Measurements from ENCODE around the gene MIAT.
"Not testable (repeated sequence)": the region's sequence is repeated elsewhere in the genome, so short reads cannot be mapped to it uniquely, and the experiment has no call there.

MIAT gene

DNA sequence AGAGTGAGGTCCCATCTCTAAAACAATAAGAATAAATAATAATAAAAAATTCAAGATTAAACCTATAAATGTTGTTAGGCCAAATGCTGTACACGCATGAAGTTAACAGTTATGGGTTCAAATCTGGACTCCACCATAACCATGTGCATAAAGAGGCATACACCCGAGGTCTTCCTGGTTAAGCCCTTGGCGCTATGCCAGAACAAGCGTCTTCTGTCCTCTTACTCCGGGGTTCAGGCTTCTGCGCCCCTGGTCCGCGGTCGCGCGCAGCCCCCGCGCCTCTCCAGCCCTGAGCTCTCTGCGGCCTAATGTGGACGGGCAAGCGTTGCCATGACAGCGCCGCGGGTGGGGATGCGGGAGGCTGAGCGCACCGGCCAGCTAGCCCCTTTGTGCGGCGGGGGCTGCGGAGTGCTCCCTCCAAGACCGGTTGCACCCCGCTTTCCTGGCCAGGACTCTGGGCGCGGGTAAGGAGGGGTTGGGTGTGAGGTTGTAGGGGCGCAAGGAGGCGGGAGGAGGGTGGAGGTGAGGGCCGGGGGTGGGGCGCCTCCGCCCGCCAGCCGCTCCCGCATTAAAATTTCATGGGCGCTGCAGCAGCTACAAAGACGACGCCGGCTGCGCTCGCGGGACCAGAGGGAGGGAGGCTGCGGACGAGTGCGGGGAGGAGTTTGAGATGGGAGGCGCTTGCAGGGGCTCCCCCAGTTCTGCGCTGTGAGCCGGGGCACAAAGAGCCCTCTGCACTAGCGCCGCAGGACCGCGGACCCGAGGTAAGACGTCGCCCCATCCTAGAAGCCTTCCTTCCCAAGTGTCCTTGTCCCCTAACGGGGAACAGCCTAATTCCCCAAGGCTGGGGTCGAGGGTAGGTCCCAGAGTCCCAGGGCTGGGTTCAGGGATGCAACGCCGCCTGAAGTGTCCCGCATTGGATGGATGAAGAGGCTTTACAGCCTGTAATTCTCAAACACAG, at the start of gene MIAT:
Gene MIAT (plus strand): TSS at position 698 of the 961 bp plus-strand sequence.
- DNase-seq (ENCODE audit: low read depth), result peak; percentile 61

DNA sequence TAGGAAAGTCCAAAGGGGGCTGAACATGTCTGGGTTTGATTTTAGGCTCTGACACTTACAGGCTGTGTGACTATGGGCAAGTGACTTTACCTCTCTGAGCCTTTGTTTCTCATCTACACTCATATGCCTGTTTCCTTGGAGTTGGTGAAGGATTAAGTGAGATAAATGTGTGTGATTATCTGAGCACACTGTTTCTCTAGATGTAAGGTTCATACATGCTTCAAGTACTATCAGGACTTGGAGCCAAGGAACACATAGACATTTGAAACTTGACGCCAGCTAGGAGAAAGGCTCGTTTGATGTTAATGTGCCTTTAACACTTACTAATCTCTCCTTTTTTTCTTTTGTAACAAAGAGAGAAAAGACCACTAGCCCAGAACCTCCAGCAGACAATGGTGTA, 49.3 kb upstream of the MIAT start:
- DNase-seq (ENCODE audit: low read depth), result no peak

DNA sequence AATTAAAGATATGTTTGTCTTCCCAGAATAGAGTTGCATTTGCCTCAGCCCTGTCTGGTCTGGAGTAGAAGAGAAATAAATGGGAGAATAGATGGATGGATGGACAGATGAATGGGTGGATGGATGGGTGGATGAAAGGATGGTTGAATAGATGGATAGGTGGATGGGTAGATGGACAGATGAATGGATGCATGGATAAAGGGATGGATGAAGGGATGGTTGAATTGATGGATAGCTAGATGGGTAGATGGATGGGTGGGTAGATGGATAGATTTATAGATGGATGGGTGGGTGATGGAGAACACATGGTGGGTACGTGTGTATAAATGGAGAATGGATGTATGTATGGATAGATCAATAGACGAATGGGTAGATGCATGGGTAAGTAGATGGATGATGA, 48.1 kb upstream of the MIAT start:
- no peak for DNase-seq (ENCODE audit: low read depth)

GRCh38 chr22:26610072-26610958, 47.1 kb upstream of the MIAT start:
- peak; percentile 46 for DNase-seq (ENCODE audit: low read depth)

- no peak for DNase-seq (ENCODE audit: low read depth)
These were observed 46.4 kb upstream of the MIAT start for GRCh38 chr22:26610996-26611395.

DNA sequence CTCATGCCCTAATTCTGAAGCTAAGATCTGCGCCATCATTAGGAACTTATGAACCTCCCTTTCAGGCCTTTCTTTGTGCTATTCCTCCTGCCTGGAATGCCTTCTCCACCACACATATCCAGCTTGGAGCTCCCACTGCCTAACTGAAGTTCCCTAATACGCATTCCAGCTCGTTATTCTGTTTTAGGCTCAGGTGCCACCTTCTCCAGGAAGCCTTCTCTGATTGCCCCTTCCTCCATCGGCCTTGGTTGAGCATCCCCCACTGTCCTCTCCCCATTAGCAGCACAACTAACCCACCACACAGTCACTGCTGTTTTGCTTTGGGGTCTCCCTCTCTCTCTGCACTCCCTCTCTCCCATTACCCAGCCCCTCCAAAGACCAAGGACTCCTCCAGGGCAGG, 44.7 kb upstream of the MIAT start:
- no peak for DNase-seq (ENCODE audit: low read depth)

- DNase-seq (ENCODE audit: low read depth), result not testable (repeated sequence)
These were observed 43.6 kb upstream of the MIAT start for GRCh38 chr22:26613753-26614152.

GRCh38 chr22:26614322-26614721, 43.1 kb upstream of the MIAT start:
- no peak for DNase-seq (ENCODE audit: low read depth)

DNA sequence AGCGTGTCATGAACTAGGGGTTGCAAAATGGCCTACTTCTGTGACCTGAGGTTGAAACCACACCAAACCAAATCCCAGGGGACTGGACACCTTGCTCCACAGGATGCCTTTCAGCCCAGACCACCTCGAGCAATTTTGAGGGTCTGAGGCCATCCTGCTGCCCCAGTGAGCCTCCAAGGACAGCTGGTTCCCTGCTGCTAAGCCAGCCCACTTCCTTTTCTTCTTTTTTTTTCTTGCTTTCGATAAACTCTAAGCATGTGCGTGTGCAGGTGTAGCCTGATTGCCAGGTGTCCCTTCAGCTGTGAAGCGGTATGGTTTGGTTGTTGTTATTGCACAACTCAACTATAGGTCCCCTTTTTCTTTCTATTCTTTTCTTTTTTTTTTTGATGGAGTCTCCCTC, 42.2 kb upstream of the MIAT start:
- no peak for DNase-seq (ENCODE audit: low read depth)

- DNase-seq (ENCODE audit: low read depth), result no peak
These were observed 41.5 kb upstream of the MIAT start for GRCh38 chr22:26615830-26616435.

DNA sequence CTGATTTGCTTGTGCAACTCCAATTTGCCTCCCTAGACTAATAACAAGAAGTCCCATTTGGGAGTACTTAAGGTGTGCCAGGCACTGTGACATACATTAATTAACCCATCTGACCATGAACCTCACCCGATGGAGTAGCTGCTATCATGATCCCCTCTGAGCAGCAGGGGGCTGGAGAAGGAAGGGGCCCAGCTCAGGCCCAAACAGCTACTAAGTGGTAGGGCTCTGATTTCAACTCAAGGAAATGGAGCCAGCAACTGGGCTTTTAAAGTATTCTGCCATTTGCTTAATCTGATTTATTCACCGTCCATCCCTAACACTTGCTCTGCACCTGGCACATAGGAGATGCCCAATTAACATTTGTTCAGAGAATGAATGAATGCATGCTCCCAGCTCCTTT, 40.7 kb upstream of the MIAT start:
- DNase-seq (ENCODE audit: low read depth), result no peak

DNA sequence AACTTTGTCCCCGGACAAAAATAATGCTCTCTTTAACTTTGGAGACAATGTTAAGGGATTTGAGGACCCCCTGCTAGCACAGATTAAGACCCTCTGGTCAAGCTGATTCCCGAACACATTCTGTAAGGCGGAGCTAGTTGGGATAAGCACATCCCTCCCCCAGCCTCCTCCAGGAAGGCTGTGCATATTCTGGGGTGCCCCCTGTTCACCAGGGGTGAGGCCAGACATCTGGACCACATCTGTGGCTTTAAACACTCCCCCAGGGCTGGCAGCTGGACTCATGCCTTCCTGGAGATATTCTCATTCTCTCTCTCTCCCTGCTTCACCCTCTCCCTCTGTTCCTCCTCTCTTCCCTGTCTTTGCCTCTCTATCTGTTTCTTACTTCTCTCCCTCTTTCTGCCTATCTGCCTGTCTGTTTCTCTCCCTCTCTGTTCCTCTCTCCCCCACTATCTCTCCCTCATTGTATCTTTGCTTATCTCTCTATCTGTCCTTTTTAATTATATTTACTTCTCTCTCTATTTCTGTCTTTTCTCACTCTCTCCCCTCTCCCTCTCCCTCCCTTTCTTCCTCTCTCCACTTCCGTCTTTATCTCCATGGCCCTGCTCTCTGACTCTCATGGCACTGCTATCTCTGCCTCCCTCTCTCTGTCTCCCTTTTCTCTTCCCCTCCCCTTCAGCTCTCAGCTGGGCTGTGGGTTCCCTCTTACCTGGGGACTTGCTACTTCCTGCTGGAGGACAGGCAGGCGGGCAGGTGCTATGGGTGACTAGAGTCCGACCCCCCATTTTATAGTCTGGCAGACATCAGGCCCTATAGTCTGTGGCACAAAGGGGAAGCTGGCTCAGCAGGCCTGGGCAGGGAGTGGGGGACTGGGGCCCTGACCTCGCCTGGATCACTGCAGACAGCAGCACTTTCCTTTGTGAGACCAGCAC, 39.9 kb upstream of the MIAT start, which contains the start of gene CRYBB1:
Gene CRYBB1 (minus strand): TSS at position 757 of the 929 bp plus-strand sequence. CDS start 1,708 bp downstream, outside the sequence.
- no peak for DNase-seq (ENCODE audit: low read depth)

GRCh38 chr22:26618455-26618854, 38.9 kb upstream of the MIAT start:
- no peak for DNase-seq (ENCODE audit: low read depth)

DNA sequence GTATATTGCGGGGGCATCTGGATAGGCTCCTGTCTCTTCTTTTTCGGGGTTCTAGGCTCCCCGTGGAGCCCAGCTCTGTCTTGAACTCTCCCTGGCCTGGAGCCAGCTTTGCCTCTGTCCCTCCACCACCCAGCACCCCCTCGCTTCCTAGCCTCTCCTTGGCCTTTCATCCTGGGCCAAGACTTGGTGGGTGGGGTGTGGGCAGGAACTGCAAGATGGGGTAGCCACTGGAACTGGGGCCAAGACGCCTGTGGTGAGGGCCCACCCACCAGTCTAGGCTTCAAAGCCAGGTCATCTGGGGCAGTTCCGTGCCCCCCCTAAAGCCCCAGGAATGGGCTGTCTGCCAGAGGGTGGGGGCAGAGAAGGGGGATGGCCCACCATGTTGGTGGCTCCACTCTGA, 37.9 kb upstream of the MIAT start:
- no peak for DNase-seq (ENCODE audit: low read depth)

DNA sequence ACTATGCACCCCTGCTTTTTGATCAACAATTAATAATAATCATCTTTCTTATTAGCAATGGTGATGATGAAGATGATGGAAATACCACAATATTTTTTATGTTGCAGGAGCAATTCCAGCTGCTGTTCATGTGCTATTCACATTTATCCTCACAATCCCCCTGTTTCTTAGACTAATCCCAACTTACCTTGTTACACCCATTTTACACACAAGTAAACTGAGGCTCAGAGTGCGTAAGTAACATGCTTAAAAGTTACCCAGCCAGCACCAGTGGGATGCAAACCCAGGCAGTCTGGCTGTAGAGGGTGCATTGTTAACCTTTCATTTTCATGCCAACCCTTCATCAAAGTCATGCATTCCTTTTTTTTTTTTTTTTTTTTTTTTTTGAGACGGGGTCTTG, 37.2 kb upstream of the MIAT start:
- DNase-seq (ENCODE audit: low read depth), result no peak

DNA sequence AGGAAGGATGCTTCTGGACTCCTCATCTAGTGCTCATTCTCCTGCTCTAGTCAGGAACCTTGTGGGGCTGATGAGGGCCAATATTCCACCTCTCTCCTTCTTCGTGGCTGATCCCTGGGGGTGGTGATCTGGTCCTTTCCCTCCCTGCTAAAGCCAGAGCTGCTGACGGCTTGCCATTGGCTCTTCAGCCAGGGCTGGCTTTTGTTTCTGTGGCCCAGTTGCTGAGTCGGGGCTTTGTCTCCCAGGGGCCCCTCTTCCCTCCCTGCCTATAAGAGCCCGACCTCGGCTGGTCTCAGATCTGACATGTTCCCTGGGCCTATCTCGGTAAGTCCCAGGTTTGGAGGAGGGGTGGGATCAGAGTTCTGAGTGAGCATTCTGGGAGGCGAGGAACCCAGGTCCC, 35.7 kb upstream of the MIAT start, which contains the start of gene CRYBA4:
Gene CRYBA4 (plus strand): TSS at position 301 of the 400 bp plus-strand sequence. CDS start 634 bp downstream, outside the sequence.
- no peak for DNase-seq (ENCODE audit: low read depth)

GRCh38 chr22:26623984-26624383, 33.4 kb upstream of the MIAT start:
- no peak for DNase-seq (ENCODE audit: low read depth)

GRCh38 chr22:26624803-26625202, 32.6 kb upstream of the MIAT start:
- no peak for DNase-seq (ENCODE audit: low read depth)

DNA sequence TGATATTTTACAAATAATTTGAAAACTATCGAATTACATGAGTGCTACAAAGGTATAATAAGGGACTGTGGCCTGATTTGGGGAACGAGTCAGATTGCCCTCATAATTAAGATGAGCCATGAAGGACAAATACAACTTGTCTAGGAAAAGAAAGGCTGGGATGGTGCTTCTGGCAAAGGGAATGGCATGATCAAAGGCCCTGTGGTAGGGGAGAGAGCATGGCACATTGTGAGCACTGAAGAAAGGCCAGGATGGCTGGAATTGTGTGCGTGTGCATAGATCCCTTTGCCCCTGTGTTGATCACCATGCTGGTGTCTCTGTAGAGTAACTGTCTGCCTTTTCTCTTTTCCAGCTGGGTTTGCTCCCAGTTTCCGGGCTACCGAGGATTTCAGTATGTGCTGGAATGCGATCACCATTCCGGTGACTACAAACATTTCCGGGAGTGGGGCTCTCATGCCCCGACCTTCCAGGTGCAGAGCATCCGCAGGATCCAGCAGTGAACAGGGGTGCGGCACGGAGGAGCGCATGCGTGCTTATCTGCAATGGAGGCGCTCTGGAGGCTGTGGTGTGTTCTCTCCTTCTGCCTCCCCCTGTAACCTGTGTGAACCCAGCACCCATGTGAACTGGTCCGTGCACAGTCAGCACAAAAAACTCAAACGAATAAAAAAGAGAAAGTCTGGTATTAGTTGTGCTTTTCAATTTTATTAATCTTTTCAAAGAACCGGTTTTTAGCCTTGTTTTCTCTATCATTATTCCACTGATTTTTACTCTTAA, 27.2 kb upstream of the MIAT start:
- no peak for DNase-seq (ENCODE audit: low read depth)

DNA sequence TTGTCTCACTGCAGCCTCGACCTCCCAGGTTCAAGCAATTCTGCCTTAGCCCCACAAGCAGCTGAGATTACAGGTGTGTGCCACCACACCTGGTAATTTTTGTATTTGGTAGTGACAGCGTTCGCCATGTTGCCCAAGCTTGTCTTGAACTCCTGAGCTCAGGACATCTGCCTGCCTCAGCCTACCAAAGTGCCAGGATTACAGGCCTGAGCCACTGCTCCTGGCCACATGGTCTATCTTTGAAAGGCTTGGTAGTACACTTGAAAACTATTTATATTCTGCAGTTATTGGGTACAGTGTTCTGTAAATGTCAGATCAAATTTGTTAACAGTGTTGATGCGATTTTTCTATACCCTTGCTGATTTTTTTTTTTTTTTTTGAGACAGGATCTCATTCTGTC, 26.1 kb upstream of the MIAT start:
- no peak for DNase-seq (ENCODE audit: low read depth)

Measured in activated T-cell treated with anti-CD3 and anti-CD28 coated beads for 48 hours (primary cell).